Activated CD4-positive, CD25-positive, alpha-beta regulatory T cell (primary cell): Measurements from ENCODE around the gene SLC25A40.

Experiments
- DNase-seq, 4 experiments: peaks; one replicate each; lab custom pipeline; 2025; lab: John Stamatoyannopoulos, UW

The SLC25A40 gene

DNA sequence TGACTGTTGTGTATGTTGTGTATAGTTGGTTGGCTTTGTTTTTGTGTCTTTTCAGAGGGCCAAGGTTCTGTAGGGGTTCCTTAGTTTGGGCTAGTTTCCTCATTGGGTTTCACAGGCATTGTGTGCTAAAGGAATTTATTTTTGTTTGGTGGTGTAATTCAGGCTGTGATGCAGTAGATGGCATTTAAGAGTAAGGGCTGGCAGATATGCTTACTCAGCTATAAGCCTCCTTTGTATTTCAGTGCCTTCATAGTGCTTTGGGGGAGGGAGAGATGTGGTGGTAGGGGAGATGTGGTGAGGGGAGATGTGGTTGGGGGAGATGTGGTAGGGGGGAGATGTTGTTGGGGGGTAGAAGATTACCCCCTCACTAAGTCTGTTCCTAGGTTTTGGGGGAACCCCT, 91.7 kb downstream of the SLC25A40 start:
- DNase-seq = no peak
